ENCODE data around the gene KCTD19.

The KCTD19 gene

DNA sequence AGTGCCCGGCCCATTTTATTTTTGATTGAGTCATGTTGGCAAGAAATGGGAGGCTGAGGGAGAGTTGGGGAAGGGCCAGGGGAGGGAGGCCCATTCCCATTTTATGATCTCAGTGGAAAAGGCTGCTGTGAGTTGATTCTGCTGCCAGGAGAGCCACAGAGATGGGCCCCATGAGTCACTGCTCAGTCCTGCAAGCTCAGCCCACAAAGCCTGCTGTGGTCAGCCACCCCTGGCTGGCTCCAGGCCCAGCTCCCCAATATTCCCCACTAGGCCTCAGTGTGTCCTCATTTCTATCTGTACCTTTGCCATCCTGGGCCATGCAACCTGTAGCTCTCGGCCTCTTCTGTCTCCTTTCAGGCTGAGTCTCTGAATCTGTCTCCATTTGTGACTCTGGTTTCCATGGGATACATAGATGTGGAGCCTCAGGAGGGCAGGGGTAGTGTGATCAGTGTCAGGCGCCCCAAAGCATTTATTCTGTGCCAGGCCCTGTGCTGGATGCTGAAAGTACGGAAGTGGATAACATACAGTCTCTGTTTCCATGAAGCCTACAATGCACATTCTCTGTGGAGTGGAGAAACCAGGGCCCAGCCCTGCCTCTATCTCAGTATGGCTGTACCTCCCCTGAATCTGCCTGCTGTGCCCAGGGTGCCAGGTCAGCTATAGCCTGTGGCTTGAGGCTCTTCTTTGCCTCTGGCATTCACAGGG lies 49.1 kb downstream of the KCTD19 start:
- Histone ChIP-seq H3K4me3 (ENCODE audit: low read depth, low read length) (peak overlapping the region; percentile 85), H3K27ac (ENCODE audit: low read depth, low read length) (peak overlapping the region; percentile 95), H3K4me1 (ENCODE audit: control insufficient read depth, insufficient read depth, low read length, unreplicated experiment) (peaks cover 35% of the 10 kb centered on the region), H3K27me3 (ENCODE audit: insufficient read depth, low read length) (no peaks in the 10 kb centered on the region), H3K79me2 (ENCODE audit: control insufficient read depth, insufficient read depth, low read length, unreplicated experiment) (peaks cover 26% of the 10 kb centered on the region), H2AFZ (ENCODE audit: low read length, unreplicated experiment) (no peak overlapping the region), H3K36me3 (ENCODE audit: insufficient read depth, low read length) (peaks cover 5% of the 10 kb centered on the region; the same call in 1 of the 2 replicates)

DNA sequence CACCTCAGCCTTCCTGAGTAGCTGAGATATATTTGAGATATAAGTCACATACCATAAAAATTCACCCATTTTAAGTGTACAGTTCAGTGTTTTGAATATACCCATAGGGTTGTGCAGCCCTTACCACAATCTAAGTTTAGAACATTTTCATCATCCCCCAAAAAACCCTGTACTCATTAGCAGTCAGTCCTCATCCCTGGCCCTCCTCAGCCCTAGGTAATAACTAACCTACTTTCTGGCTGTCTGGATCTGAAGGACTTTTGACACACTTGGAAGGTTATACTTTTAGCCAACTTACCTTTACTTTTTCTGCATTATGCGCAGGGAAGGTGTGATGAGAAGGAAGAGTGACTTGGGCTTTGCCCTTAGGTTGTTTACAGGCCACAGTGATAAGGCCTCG lies 51.2 kb downstream of the KCTD19 start:
- Histone ChIP-seq H3K4me3 (ENCODE audit: low read depth, low read length) (no peak overlapping the region), H3K4me1 (ENCODE audit: control insufficient read depth, insufficient read depth, low read length, unreplicated experiment) (peaks cover 31% of the 10 kb centered on the region), H3K27ac (ENCODE audit: low read depth, low read length) (no peak overlapping the region), H3K79me2 (ENCODE audit: control insufficient read depth, insufficient read depth, low read length, unreplicated experiment) (peaks cover 22% of the 10 kb centered on the region), H3K36me3 (ENCODE audit: insufficient read depth, low read length) (peaks cover 4% of the 10 kb centered on the region; the same call in 1 of the 2 replicates), H2AFZ (ENCODE audit: low read length, unreplicated experiment) (no peak overlapping the region), H3K27me3 (ENCODE audit: insufficient read depth, low read length) (no peaks in the 10 kb centered on the region)

DNA sequence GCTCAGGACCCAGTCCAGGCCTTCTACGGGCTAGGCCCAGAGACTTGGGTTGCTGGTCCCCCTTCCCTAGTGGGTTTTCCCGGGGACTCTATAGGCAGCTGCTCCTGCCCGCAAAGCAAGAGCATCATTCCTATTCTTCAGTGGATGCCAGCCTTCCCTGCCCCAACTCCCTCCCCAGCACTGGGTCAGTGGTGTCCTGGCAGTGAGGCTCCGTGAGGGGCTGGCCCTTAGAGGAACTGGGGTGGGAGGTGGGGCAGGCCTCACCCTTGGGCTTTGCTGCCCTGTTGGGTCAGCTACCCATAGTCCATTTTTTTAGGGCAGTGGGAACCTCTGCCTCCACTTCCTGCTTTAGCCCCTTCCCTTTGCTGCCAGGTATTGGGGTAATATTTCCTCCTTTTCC lies 55.1 kb downstream of the KCTD19 start:
- Histone ChIP-seq H3K79me2 (ENCODE audit: control insufficient read depth, insufficient read depth, low read length, unreplicated experiment) (peaks cover 10% of the 10 kb centered on the region), H3K27ac (ENCODE audit: low read depth, low read length) (no peak overlapping the region), H3K4me3 (ENCODE audit: low read depth, low read length) (no peak overlapping the region), H3K36me3 (ENCODE audit: insufficient read depth, low read length) (peaks cover 2% of the 10 kb centered on the region; the same call in 1 of the 2 replicates), H3K4me1 (ENCODE audit: control insufficient read depth, insufficient read depth, low read length, unreplicated experiment) (peaks cover 31% of the 10 kb centered on the region), H3K27me3 (ENCODE audit: insufficient read depth, low read length) (no peaks in the 10 kb centered on the region), H2AFZ (ENCODE audit: low read length, unreplicated experiment) (no peak overlapping the region)

DNA sequence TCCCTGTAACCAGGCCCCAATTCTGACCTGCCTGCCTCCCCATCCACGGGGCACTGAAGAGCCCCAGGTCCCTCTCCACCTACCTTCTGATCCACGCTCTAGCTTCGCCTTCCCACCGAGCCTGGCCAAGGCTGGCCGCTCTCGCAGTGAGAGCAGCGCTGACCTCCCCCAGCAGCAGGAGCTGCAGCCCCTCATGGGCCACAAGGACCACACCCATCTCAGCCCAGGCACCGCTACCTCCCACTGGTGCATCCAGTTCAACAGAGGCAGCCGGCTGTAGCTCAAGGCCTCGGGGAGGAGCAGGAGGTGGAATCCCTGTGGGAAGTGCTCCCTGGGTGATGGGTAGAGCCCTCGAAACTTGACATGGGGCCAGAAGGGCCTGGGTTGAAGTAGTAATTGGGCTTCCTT lies 55.6 kb downstream of the KCTD19 start:
- Histone ChIP-seq H2AFZ (ENCODE audit: low read length, unreplicated experiment) (no peak overlapping the region), H3K27ac (ENCODE audit: low read depth, low read length) (no peak overlapping the region), H3K4me1 (ENCODE audit: control insufficient read depth, insufficient read depth, low read length, unreplicated experiment) (peaks cover 28% of the 10 kb centered on the region), H3K36me3 (ENCODE audit: insufficient read depth, low read length) (no peaks in the 10 kb centered on the region), H3K27me3 (ENCODE audit: insufficient read depth, low read length) (no peaks in the 10 kb centered on the region), H3K79me2 (ENCODE audit: control insufficient read depth, insufficient read depth, low read length, unreplicated experiment) (peaks cover 5% of the 10 kb centered on the region), H3K4me3 (ENCODE audit: low read depth, low read length) (no peak overlapping the region)

DNA sequence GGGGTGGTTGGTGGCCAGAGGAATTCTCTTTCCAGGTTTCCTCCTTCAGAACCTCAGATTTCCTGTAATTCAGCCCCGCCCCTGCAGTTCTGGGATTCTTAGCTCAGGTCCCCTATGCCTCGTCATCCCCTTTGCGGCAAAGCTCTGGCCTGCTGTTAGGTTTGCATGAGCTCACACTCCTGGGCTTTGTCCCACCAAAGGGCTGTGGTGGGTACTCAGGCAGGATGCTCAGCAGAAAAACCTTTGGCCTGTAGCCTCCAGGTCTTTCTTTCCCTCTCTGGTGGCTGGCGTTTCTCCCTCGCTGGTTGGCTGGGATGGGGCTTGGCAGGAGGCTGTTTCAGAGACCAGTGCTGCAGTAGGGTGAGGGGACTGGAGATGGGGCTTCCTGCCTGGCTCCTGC lies 56.8 kb downstream of the KCTD19 start:
- no peaks in the 10 kb centered on the region for H3K36me3 ChIP-seq (ENCODE audit: insufficient read depth, low read length)
- no peak overlapping the region for H2AFZ ChIP-seq (ENCODE audit: low read length, unreplicated experiment)
- H3K79me2 ChIP-seq (ENCODE audit: control insufficient read depth, insufficient read depth, low read length, unreplicated experiment) = no peaks in the 10 kb centered on the region
- H3K27ac ChIP-seq (ENCODE audit: low read depth, low read length) = peak overlapping the region; percentile 85; the same call in 1 of the 2 replicates
- H3K27me3 ChIP-seq (ENCODE audit: insufficient read depth, low read length) = no peaks in the 10 kb centered on the region
- H3K4me1 ChIP-seq (ENCODE audit: control insufficient read depth, insufficient read depth, low read length, unreplicated experiment) = peaks cover 26% of the 10 kb centered on the region
- H3K4me3 ChIP-seq (ENCODE audit: low read depth, low read length) = no peak overlapping the region

DNA sequence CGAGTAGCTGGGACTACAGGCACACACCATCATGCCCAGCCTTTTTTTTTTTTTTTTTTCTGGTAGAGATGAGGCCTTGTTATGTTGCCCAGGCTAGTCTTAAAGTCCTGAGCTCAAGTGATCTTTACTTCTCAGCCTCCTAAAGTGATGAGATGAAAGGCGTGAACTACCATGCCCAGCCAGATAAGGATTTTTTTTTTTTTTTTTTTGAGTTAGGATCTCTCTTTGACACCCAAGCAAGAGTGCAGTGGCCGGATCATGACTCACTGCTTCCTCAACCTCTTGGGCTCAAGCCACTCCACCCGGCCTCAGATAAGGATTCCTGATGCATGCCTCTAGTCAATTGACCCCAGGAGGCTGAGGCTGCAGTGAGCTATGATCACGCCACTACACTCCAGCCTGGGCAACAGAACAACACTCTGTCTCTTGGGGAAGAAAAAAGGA lies 58.4 kb downstream of the KCTD19 start:
- Histone ChIP-seq H3K36me3 (ENCODE audit: insufficient read depth, low read length) (no peaks in the 10 kb centered on the region), H3K27me3 (ENCODE audit: insufficient read depth, low read length) (no peaks in the 10 kb centered on the region), H3K4me3 (ENCODE audit: low read depth, low read length) (no peak overlapping the region), H3K4me1 (ENCODE audit: control insufficient read depth, insufficient read depth, low read length, unreplicated experiment) (peaks cover 26% of the 10 kb centered on the region), H3K79me2 (ENCODE audit: control insufficient read depth, insufficient read depth, low read length, unreplicated experiment) (no peaks in the 10 kb centered on the region), H2AFZ (ENCODE audit: low read length, unreplicated experiment) (no peak overlapping the region), H3K27ac (ENCODE audit: low read depth, low read length) (peak overlapping the region; percentile 73)

DNA sequence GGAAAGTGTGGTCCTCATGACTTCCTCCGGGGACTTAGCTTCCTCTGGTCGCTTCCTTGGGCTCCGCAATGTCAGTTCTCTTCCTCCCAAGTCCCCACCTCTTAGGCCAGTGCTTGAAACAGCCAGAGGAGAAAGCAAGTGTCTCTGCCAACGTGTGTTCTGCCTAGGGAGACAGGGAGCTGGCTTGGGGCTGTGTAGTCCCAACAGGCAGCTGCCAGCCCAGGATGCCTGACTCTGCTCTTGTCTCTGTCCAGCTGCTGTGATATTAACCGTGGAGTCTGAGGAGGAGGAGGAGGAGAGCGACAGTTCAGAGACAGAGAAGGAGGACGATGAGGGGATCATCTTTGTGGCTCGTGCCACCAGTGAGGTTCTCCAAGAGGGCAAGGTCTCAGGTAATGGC lies 60.7 kb downstream of the KCTD19 start:
- Histone ChIP-seq H3K36me3 (ENCODE audit: insufficient read depth, low read length) (no peaks in the 10 kb centered on the region), H3K27ac (ENCODE audit: low read depth, low read length) (no peak overlapping the region), H2AFZ (ENCODE audit: low read length, unreplicated experiment) (no peak overlapping the region), H3K79me2 (ENCODE audit: control insufficient read depth, insufficient read depth, low read length, unreplicated experiment) (no peaks in the 10 kb centered on the region), H3K27me3 (ENCODE audit: insufficient read depth, low read length) (no peaks in the 10 kb centered on the region), H3K4me1 (ENCODE audit: control insufficient read depth, insufficient read depth, low read length, unreplicated experiment) (peaks cover 26% of the 10 kb centered on the region), H3K4me3 (ENCODE audit: low read depth, low read length) (no peak overlapping the region)

DNA sequence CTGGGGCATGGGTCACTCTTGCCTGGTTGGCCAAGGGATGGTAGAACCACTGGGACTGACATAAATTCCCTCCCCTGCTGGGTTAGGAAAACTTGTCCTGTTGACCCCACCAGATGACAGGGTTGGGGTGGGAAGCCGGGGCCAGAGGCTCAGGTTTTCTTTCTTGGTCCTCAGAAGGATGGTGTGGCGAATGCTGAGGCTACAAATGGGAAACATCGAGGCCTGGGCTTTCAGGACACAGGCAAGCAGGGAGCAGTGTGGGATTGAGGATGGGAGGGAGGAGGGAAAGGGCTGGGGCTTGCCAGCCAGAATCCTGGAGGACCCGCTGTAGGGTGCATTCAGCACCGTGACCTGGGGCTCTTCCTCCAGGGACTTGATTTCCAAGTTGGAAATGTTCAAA lies 61.7 kb downstream of the KCTD19 start:
- no peak overlapping the region for H3K4me3 ChIP-seq (ENCODE audit: low read depth, low read length)

DNA sequence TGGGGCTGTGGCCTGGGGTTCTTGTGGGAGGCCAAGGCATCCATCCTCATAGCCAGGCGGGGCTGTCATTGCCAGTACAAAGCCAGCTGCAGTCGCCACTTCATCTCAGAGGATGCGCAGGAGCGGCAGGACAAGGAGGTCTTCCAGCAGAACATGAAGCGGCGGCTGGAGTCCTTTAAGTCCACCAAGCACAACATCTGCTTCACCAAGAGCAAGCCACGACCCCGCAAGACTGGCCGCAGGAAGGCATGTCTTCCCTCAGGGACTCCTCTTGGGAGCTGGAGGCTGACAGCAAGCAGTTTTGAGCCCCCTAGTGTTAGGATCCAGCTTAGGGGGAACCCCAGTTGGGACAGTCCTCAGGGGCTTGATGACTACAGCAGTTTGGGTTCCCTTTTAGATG lies 62.3 kb downstream of the KCTD19 start:
- Histone ChIP-seq H3K79me2 (ENCODE audit: control insufficient read depth, insufficient read depth, low read length, unreplicated experiment) (no peaks in the 10 kb centered on the region), H3K36me3 (ENCODE audit: insufficient read depth, low read length) (no peaks in the 10 kb centered on the region), H2AFZ (ENCODE audit: low read length, unreplicated experiment) (no peak overlapping the region), H3K27ac (ENCODE audit: low read depth, low read length) (no peak overlapping the region), H3K4me3 (ENCODE audit: low read depth, low read length) (no peak overlapping the region), H3K27me3 (ENCODE audit: insufficient read depth, low read length) (no peaks in the 10 kb centered on the region), H3K4me1 (ENCODE audit: control insufficient read depth, insufficient read depth, low read length, unreplicated experiment) (peaks cover 19% of the 10 kb centered on the region)

More for the DNA sequence above, 61.7 kb downstream of the KCTD19 start:
- Histone ChIP-seq H3K36me3 (ENCODE audit: insufficient read depth, low read length) (no peaks in the 10 kb centered on the region), H2AFZ (ENCODE audit: low read length, unreplicated experiment) (no peak overlapping the region), H3K79me2 (ENCODE audit: control insufficient read depth, insufficient read depth, low read length, unreplicated experiment) (no peaks in the 10 kb centered on the region), H3K27ac (ENCODE audit: low read depth, low read length) (no peak overlapping the region), H3K4me1 (ENCODE audit: control insufficient read depth, insufficient read depth, low read length, unreplicated experiment) (peaks cover 25% of the 10 kb centered on the region), H3K27me3 (ENCODE audit: insufficient read depth, low read length) (no peaks in the 10 kb centered on the region)

DNA sequence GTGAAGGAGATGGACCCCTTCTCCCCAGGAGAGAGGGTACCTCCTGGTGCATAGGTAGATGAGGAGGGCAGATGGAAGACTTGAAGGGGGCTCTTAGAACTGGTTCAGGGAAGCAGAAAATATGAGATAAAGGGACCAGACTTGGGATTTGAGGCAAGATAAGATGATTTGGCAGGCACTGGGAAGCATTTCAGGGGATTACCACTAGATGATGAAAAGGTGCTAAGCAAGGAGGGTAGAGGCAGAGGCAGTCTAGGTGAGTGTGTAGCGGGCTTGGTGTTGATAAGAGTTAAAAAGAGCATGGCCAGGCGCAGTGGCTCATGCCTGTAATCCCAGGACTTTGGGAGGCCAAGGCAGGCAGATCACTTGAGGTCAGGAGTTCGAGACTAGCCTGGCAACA lies 63.3 kb downstream of the KCTD19 start:
- Histone ChIP-seq H2AFZ (ENCODE audit: low read length, unreplicated experiment) (no peak overlapping the region), H3K79me2 (ENCODE audit: control insufficient read depth, insufficient read depth, low read length, unreplicated experiment) (no peaks in the 10 kb centered on the region), H3K4me3 (ENCODE audit: low read depth, low read length) (no peak overlapping the region), H3K4me1 (ENCODE audit: control insufficient read depth, insufficient read depth, low read length, unreplicated experiment) (peaks cover 11% of the 10 kb centered on the region), H3K36me3 (ENCODE audit: insufficient read depth, low read length) (no peaks in the 10 kb centered on the region), H3K27ac (ENCODE audit: low read depth, low read length) (no peak overlapping the region), H3K27me3 (ENCODE audit: insufficient read depth, low read length) (no peaks in the 10 kb centered on the region)

DNA sequence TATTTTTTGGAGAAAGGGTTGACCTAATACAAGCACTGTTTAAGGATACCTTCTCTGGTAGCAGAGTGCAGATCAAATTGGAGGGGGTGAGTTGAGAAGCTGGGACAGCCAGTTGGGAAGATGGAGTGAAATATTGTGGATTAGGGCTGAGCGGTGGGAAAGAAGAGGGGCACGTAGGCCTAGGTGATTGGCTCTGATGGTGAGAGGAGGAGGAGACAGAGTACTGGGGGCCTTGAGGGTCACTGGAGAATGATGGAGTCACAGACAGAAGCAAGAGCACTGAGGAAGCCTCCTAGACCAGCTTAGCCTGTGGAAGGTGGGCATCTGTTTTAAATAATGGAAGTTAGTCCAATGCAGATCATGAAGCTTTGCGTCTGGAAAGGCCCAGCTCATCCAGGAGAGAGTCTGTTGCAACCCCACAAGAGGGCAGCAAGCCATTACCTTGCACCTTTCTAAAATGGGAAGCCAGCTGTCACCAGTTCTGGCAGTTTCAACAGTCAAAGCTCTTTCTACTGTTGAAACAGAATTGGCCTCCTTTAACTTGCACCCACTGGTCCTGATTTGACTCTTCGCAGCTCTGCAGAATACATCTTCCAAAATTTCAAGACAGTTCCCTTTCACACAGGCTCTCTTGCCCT lies 66.0 kb downstream of the KCTD19 start:
- Histone ChIP-seq H3K36me3 (ENCODE audit: insufficient read depth, low read length) (no peaks in the 10 kb centered on the region), H3K4me1 (ENCODE audit: control insufficient read depth, insufficient read depth, low read length, unreplicated experiment) (no peaks in the 10 kb centered on the region), H3K79me2 (ENCODE audit: control insufficient read depth, insufficient read depth, low read length, unreplicated experiment) (no peaks in the 10 kb centered on the region), H3K27me3 (ENCODE audit: insufficient read depth, low read length) (no peaks in the 10 kb centered on the region), H3K27ac (ENCODE audit: low read depth, low read length) (no peak overlapping the region), H3K4me3 (ENCODE audit: low read depth, low read length) (no peak overlapping the region), H2AFZ (ENCODE audit: low read length, unreplicated experiment) (no peak overlapping the region)
